Measurements from ENCODE around the gene RHOU.

DNA sequence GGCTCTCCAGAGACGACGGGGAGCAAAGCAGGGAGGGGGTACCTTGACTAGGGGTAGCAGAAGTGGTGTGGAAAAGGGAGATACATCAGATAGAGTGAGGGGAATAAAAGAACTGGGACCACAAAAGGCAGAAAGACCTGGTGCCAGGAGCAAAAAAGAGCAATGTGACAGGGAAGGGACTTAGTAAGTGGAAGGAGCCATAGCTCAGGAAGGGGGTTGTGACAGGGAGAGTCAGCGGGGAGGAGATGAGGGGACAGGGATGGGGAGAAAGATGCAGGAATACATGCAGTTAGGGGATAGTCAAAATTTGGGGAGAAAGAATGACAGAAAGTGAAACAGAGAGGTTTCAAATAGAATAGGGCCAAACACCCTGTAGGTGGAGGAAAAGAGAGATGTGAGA is 20.5 kb downstream of the RHOU start:
- TF ChIP-seq, protein P1, sequence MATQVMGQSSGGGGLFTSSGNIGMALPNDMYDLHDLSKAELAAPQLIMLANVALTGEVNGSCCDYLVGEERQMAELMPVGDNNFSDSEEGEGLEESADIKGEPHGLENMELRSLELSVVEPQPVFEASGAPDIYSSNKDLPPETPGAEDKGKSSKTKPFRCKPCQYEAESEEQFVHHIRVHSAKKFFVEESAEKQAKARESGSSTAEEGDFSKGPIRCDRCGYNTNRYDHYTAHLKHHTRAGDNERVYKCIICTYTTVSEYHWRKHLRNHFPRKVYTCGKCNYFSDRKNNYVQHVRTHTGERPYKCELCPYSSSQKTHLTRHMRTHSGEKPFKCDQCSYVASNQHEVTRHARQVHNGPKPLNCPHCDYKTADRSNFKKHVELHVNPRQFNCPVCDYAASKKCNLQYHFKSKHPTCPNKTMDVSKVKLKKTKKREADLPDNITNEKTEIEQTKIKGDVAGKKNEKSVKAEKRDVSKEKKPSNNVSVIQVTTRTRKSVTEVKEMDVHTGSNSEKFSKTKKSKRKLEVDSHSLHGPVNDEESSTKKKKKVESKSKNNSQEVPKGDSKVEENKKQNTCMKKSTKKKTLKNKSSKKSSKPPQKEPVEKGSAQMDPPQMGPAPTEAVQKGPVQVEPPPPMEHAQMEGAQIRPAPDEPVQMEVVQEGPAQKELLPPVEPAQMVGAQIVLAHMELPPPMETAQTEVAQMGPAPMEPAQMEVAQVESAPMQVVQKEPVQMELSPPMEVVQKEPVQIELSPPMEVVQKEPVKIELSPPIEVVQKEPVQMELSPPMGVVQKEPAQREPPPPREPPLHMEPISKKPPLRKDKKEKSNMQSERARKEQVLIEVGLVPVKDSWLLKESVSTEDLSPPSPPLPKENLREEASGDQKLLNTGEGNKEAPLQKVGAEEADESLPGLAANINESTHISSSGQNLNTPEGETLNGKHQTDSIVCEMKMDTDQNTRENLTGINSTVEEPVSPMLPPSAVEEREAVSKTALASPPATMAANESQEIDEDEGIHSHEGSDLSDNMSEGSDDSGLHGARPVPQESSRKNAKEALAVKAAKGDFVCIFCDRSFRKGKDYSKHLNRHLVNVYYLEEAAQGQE (IDR thresholded peaks at IDR 0.05; ENCODE audit: insufficient read depth in 1 of 2, low read depth in 2 of 2, low read length in 2 of 2): no peak
- no peak for TF ChIP-seq POLR2AphosphoS5 (IDR thresholded peaks at IDR 0.05; ENCODE audit: low read depth, low read length)
- no peak for TF ChIP-seq TAF1 (IDR thresholded peaks at IDR 0.05; ENCODE audit: borderline replicate concordance, insufficient read depth, low read length)

All from PFSK-1 (cell line).